Stimulated activated CD8-positive, alpha-beta memory T cell treated with anti-CD3 and anti-CD28 coated beads, Interleukin-4, amount 100 ng/mL, for 48 hours (primary cell): ENCODE results near the gene KRTAP4-12.
"Not testable (repeated sequence)": the region's sequence is repeated elsewhere in the genome, so short reads cannot be mapped to it uniquely, and the experiment has no call there.

Experiments
- DNase-seq: peaks from one replicate; pipeline ENCODE4 v3.0.0-alpha.2; 2020

Gene KRTAP4-12

GRCh38 chr17:41125064-41125463, 1.1 kb upstream of the KRTAP4-12 start:
- DNase-seq, result no peak

- DNase-seq, result not testable (repeated sequence)
These were observed 541 bp downstream of the KRTAP4-12 start for GRCh38 chr17:41123292-41123990.

GRCh38 chr17:41121742-41122141, 2.2 kb downstream of the KRTAP4-12 start:
- no peak for DNase-seq

GRCh38 chr17:41119696-41120690, 4.0 kb downstream of the KRTAP4-12 start:
- not testable (repeated sequence) for DNase-seq

GRCh38 chr17:41118721-41119120, 5.3 kb downstream of the KRTAP4-12 start:
- no peak for DNase-seq

GRCh38 chr17:41117846-41118386, 6.1 kb downstream of the KRTAP4-12 start, which contains the start of gene KRTAP4-11:
Gene KRTAP4-11 (minus strand): TSS chr17:41118373. CDS start chr17:41118315, 58 bp downstream.
- DNase-seq, result not testable (repeated sequence)

- DNase-seq, result no peak
These were observed 7.7 kb downstream of the KRTAP4-12 start for GRCh38 chr17:41116297-41116696.

GRCh38 chr17:41111151-41111885, 12.7 kb downstream of the KRTAP4-12 start:
- DNase-seq, result no peak

- DNase-seq, result not testable (repeated sequence)
These were observed 15.1 kb downstream of the KRTAP4-12 start for GRCh38 chr17:41108728-41109386.

- DNase-seq, result no peak
These were observed 16.0 kb downstream of the KRTAP4-12 start for GRCh38 chr17:41107941-41108450.

GRCh38 chr17:41105347-41105746, 18.6 kb downstream of the KRTAP4-12 start, which contains the start of gene KRTAP4-9:
Gene KRTAP4-9 (plus strand): TSS chr17:41105389. CDS start chr17:41105389, 0 bp downstream.
- not testable (repeated sequence) for DNase-seq

- not testable (repeated sequence) for DNase-seq
These were observed 19.5 kb downstream of the KRTAP4-12 start for GRCh38 chr17:41104386-41105038.

- DNase-seq, result no peak
These were observed 20.1 kb downstream of the KRTAP4-12 start for GRCh38 chr17:41103896-41104295.

GRCh38 chr17:41101586-41102259, 22.3 kb downstream of the KRTAP4-12 start, which contains the start of gene KRTAP4-16:
Gene KRTAP4-16 (minus strand): TSS chr17:41102209. CDS start chr17:41102209, 0 bp downstream.
- no peak for DNase-seq

- DNase-seq, result not testable (repeated sequence)
These were observed 24.1 kb downstream of the KRTAP4-12 start for GRCh38 chr17:41099682-41100480.

- no peak for DNase-seq
These were observed 25.5 kb downstream of the KRTAP4-12 start for GRCh38 chr17:41098481-41098880.

GRCh38 chr17:41098042-41098441, 25.9 kb downstream of the KRTAP4-12 start, which contains the start of gene KRTAP4-8:
Gene KRTAP4-8 (minus strand): TSS chr17:41098142. CDS start chr17:41098084, 58 bp downstream.
- no peak for DNase-seq

GRCh38 chr17:41096055-41096454, 27.9 kb downstream of the KRTAP4-12 start:
- DNase-seq, result no peak

GRCh38 chr17:41088760-41089352, 35.1 kb downstream of the KRTAP4-12 start:
- DNase-seq, result not testable (repeated sequence)
